Heart right ventricle (tissue), 16 donors: ENCODE data around the gene KRT81. TPM values are rescaled to one million over a fixed set of nuclear protein-coding genes. Genes with fewer than 3 reads are reported as not detected.

Experiments used
- ATAC-seq, 8 donors: fragments of 200-7000 bp; cut with Tn5 transposase; one replicate each; pipeline ENCODE4 v1.9.1; 2020; ENCODE audit warnings: mild to moderate bottlenecking in 8 of 8, moderate library complexity in 8 of 8, moderate number of reproducible peaks in 1 of 8
- DNase-seq, 2 donors: peaks; one replicate each; pipeline ENCODE4 v3.0.0-alpha.2; 2020
- H3K27ac ChIP-seq, 10 donors: fragments of 200-600 bp; sonication (generic) in 2 of 10; one replicate each; pipeline versions ENCODE4 v1.5.0 to v1.8.0; 2020 to 2022; ENCODE audit warnings: mild to moderate bottlenecking in 3 of 10
- H3K27me3 ChIP-seq, 7 donors: fragments of 200-600 bp; one replicate each; pipeline ENCODE4 v1.8.0; 2021 to 2022; ENCODE audit warnings: mild to moderate bottlenecking in 2 of 7
- H3K36me3 ChIP-seq, 9 donors: fragments of 200-600 bp; sonication (generic) in 1 of 9; one replicate each; pipeline versions ENCODE4 v1.5.0 to v1.8.0; 2020 to 2022; ENCODE audit warnings: mild to moderate bottlenecking in 2 of 9
- H3K4me1 ChIP-seq, 9 donors: fragments of 200-600 bp; sonication (generic) in 1 of 9; one replicate each; pipeline versions ENCODE4 v1.5.0 to v1.8.0; 2020 to 2022; ENCODE audit warnings: mild to moderate bottlenecking in 4 of 9
- H3K4me3 ChIP-seq, 10 donors: fragments of 200-600 bp; sonication (generic) in 2 of 10; one replicate each; pipeline versions ENCODE4 v1.5.0 to v1.8.0; 2020 to 2022; ENCODE audit warnings: mild to moderate bottlenecking in 7 of 10, moderate library complexity in 2 of 10
- H3K9me3 ChIP-seq, 11 donors: fragments of 200-600 bp in 10 of 11; sonication (generic) in 2 of 11; one replicate each; pipeline versions ENCODE4 v1.5.0 to v1.8.0; 2013 to 2022; ENCODE audit warnings: mild to moderate bottlenecking in 2 of 11, control low read depth in 1 of 11, moderate library complexity in 1 of 11
- WGBS, 2 donors: extraction: QIAGEN DNeasy Blood & Tissue Kit; methylation state at CpG; one replicate each; pipeline ENCODE4 v1.1.7; 2013; ENCODE audit warnings: inconsistent platforms in 1 of 2; 5-methylcytosine and 5-hydroxymethylcytosine counted together
- intact Hi-C, 10 donors: fragments of 100-400 bp; cut with DNase I; formaldehyde crosslinking; loops; one replicate each; pipeline versions ENCODE4 v1.11.1 to v1.14.2; 2022
- polyA plus RNA-seq, 2 donors: library from polyadenylated mRNA; stranded (reverse); fragments of 200-250 nt; gene quantifications; one replicate each; pipeline ENCODE4 v1.2.3, GENCODE V29; 2013
- total RNA-seq, 10 donors: library from RNA; stranded (reverse); fragmentation: NEBNext Ultra II Directional in 3 of 10; extraction: Animal tissue kit (Norgen Biotek cat#: 25700) in 3 of 10; gene quantifications; one replicate each; pipeline versions ENCODE4 v1.2.1 to v1.2.4, GENCODE V29; 2021 to 2023
- TF ChIP-seq, protein P1 (sequence below), 9 donors: fragments of 200-600 bp; sonication (generic) in 2 of 9; IDR thresholded peaks; one replicate each; pipeline versions ENCODE4 v1.5.0 to v1.8.0; 2021 to 2022; ENCODE audit warnings: antibody characterized with exemption in 9 of 9, mild to moderate bottlenecking in 5 of 9, moderate library complexity in 1 of 9
- donor health status: Arrhythmogenic right ventricular cardiomyopathy.
- donor health status: ischemic (EF 13 %, LVEDD 7.1; RV severe dilation, severe dysfunction).
- donor health status: healthy with polysubstance abuse.
- donor health status: DM: no; HTN: yes; CAD: no.
- donor health status: DM: no; HTN: no; CAD: no.
- donor health status: ischemic (EF 25% LVEDD 6.9; RV normal size, moderate dysfunction).
- donor health status: ischemic (EF 25% LVEDD 5.7; RV mildly dilated, moderate dysfunction).
- donor health status: healthy.
- donor health status: DM: yes; HTN: yes; CAD: no.
- donor health status: Ischemic cardiomyopathy.
- donor health status: ischemic (EF 35%, LVEDD 5.7; RV mildly dilated, moderate dysfunction).
- donor health status: nonischemic (EF 11% LVEDD 7.7; RV severe dilation, severe dysfunction).
- donor health status: DM: yes; HTN: yes; CAD: no.
- donor health status: PGD.
- donor health status: ischemic (EF 29% LVEDD 5.4; RV normal size, mild dysfunction).
- donor health status: nonischemic (EF 23%, LVEDD 6.1; RV moderate dilation, normal function).

Gene KRT81
- total and polyA plus RNA-seq, 12 donors, result not detected

DNA sequence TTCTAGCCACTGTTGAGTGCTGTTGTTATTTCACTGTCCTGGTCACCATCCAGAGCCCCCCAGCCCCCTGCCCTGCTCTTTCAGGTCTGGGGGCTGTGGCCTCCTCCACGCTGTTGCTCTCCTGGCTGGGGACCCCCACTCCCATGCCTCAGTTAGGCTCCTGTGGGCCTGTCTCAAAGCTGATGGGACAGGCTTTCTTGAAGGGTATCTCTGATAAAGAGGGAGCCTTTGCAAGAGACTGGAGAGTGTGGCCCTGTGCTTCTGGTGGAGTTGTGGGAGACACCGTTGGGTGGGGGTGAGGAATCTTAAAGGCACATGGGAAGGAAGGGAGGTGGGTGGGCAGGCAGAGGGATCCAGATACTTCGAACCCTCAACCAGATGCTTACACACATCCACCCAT lies 29.0 kb downstream of the KRT81 start:
- Histone ChIP-seq H3K9me3 (no peaks in the 10 kb centered on the region), H3K27ac (no peak overlapping the region), H3K4me3 (no peak overlapping the region), H3K36me3 (no peaks in the 10 kb centered on the region), H3K27me3 (peaks cover 13 to 62% (median 45%) of the 10 kb centered on the region in 7 donors), H3K4me1 (peaks cover 5 to 9% (median 6%) of the 10 kb centered on the region in 9 donors)
- WGBS, 2 donors, result 81 to 84% methylated on average over 3 of the region's 3 CpGs
- ATAC-seq (no peak), DNase-seq (no peak)
- intact Hi-C loops, result no loop called here
- TF ChIP-seq, protein P1, sequence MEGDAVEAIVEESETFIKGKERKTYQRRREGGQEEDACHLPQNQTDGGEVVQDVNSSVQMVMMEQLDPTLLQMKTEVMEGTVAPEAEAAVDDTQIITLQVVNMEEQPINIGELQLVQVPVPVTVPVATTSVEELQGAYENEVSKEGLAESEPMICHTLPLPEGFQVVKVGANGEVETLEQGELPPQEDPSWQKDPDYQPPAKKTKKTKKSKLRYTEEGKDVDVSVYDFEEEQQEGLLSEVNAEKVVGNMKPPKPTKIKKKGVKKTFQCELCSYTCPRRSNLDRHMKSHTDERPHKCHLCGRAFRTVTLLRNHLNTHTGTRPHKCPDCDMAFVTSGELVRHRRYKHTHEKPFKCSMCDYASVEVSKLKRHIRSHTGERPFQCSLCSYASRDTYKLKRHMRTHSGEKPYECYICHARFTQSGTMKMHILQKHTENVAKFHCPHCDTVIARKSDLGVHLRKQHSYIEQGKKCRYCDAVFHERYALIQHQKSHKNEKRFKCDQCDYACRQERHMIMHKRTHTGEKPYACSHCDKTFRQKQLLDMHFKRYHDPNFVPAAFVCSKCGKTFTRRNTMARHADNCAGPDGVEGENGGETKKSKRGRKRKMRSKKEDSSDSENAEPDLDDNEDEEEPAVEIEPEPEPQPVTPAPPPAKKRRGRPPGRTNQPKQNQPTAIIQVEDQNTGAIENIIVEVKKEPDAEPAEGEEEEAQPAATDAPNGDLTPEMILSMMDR (IDR thresholded peaks at IDR 0.05), result no peak

DNA sequence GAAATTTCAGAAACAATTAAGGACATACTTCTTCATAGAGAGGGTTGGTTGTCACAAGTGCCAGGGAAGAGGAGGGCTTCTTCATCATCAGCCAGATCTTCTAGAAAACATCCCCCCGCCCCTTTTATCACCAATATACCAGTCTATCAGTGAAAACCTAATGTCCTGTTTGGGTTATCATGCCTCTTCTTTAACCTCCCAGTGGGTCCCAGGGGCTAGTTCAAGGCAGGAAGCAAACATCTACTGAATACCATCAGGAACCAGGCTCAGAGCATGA lies 30.2 kb downstream of the KRT81 start:
- ATAC-seq (no peak), DNase-seq (no peak)
- Histone ChIP-seq H3K4me3 (no peak overlapping the region), H3K4me1 (peaks cover 5 to 9% (median 6%) of the 10 kb centered on the region in 9 donors), H3K36me3 (no peaks in the 10 kb centered on the region), H3K27me3 (peaks cover 16 to 73% (median 56%) of the 10 kb centered on the region in 7 donors), H3K27ac (no peak overlapping the region), H3K9me3 (no peaks in the 10 kb centered on the region)
- TF ChIP-seq, protein P1 (IDR thresholded peaks at IDR 0.05), result no peak
- intact Hi-C loops, result no loop called here
- WGBS, 2 donors, result 59 to 77% methylated on average over 1 of the region's 1 CpG

DNA sequence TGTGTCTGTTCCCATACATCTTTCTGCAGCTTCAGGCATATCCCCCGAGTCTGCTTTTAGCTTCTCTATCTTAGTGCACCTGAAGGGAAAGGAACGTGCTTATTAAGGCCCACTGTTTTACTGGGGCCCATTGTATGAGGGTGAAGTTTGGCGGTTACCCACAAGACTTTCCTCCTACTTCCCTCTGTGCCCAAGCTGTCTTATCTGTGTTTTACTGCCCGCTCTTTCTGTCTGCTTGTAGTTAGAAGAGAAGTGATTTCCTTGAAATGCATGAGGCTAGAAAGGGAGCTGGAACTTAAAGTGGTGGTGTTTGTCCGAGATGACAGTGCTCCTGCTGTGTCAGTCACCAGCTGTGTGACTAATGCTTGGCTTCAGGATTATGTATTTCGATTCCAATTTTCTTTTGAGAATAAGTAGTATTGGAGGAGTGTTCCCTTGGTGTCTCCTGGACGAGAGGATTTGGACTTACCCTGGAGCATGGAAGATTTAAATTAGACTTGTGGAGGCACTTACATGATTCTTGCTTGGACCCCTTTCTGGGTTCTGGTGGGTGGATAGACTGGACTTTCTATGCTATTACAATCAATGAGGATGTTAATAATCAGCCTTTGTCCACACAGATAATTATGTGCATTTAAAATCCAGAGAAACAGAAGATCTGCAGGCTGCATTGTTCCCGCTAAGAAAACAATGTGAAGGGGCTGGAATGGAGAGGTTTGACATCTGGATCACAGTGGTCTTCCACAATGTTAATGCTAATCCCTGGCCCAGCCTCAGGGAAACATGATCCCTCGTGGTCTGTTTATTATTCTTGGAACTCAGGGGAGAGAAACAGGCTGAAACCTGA lies 30.8 kb downstream of the KRT81 start:
- Histone ChIP-seq H3K4me1 (peaks cover 5 to 9% (median 6%) of the 10 kb centered on the region in 9 donors), H3K27me3 (peaks cover 16 to 79% (median 61%) of the 10 kb centered on the region in 7 donors)
- WGBS, 2 donors, result 74 to 75% methylated on average over 9 of the region's 9 CpGs

DNA sequence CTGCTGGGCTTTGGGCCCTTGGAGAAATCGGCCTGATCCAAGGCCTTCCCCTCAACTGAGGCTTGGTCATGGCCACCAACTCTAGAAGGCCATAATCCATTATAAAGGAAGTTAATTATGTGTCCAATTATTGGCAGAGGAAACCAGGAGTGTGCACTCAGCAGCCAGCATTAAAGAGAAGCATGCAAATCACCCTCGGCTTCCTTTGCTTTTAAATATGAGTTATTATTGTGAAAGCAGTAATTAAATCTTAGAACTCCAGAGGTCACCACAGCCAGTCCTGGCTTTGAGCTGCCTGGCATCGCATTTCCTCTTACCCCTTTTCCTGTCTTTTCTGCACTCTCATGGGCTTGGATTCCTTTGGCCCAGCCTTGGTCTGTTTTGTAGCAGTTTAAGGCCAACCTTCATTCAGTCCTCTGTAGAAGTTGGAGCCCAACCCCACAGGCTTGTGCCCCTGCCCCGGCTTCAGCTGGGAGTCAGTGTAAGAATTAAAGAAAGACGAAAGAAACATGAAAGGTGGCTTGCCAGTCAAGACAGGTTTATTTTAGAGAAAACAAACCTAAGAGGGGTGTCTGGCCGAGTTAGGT lies 31.6 kb downstream of the KRT81 start:
- no peak for ATAC-seq
- H3K27ac ChIP-seq, result no peak overlapping the region
- peaks cover 5 to 9% (median 6%) of the 10 kb centered on the region in 9 donors for H3K4me1 ChIP-seq
- H3K36me3 ChIP-seq, result no peaks in the 10 kb centered on the region
- no peak overlapping the region for H3K4me3 ChIP-seq
- TF ChIP-seq, protein P1 (IDR thresholded peaks at IDR 0.05), result no peak
- no peak for DNase-seq
- H3K27me3 ChIP-seq, result peaks cover 16 to 87% (median 69%) of the 10 kb centered on the region in 7 donors
- WGBS, 2 donors, result 87 to 90% methylated on average over 6 of the region's 6 CpGs
- intact Hi-C loops, result no loop called here
- no peaks in the 10 kb centered on the region for H3K9me3 ChIP-seq

More for the DNA sequence above, 30.8 kb downstream of the KRT81 start:
- DNase-seq (no peak), ATAC-seq (no peak)
- intact Hi-C loops, result no loop called here
- Histone ChIP-seq H3K27ac (no peak overlapping the region), H3K9me3 (no peaks in the 10 kb centered on the region), H3K4me3 (no peak overlapping the region), H3K36me3 (no peaks in the 10 kb centered on the region)
- TF ChIP-seq, protein P1 (IDR thresholded peaks at IDR 0.05), result no peak
